Left lobe of liver (tissue), 2 donors: Measurements from ENCODE around the gene SDCCAG8. TPM values are rescaled to one million over a fixed set of nuclear protein-coding genes. Genes with fewer than 3 reads are reported as not detected.
"Not testable (repeated sequence)": the region's sequence is repeated elsewhere in the genome, so short reads cannot be mapped to it uniquely, and the experiment has no call there.

Experiments
- ATAC-seq: fragments of 200-7000 bp; cut with Tn5 transposase; one replicate; pipeline ENCODE4 v1.9.1; 2020; ENCODE audit warnings: mild to moderate bottlenecking, moderate library complexity
- DNase-seq: peaks from one replicate; pipeline ENCODE4 v3.0.0-alpha.2; 2020; ENCODE audit warnings: low spot score
- total RNA-seq: library from RNA; stranded (reverse); gene quantifications from one replicate; pipeline ENCODE4 v1.2.1, GENCODE V29; 2021
- donor health status: DM: no; HTN: no; CAD: no; lungs with moderate emphysema.
- donor health status: DM: no; HTN: yes; CAD: no.

Gene SDCCAG8
- 15.2 TPM for total RNA-seq

- DNase-seq, result peak; percentile 98
Measured at GRCh38 chr1:243255791-243256512, at the start of gene SDCCAG8. Gene SDCCAG8 (plus strand): TSS chr1:243256041. CDS start chr1:243256174, 133 bp downstream.

GRCh38 chr1:243211984-243212383 is 43.9 kb upstream of the SDCCAG8 start:
- DNase-seq, ATAC-seq: not testable (repeated sequence)

More at GRCh38 chr1:243255791-243256512, at the start of gene SDCCAG8:
- ATAC-seq, result peak; percentile 87

- DNase-seq (no peak), ATAC-seq (no peak)
Measured at GRCh38 chr1:243213045-243213787, 42.6 kb upstream of the SDCCAG8 start.

- not testable (repeated sequence) for ATAC-seq, DNase-seq
Measured at GRCh38 chr1:243215276-243215875, 40.5 kb upstream of the SDCCAG8 start.

- no peak for DNase-seq
- ATAC-seq, result no peak
Measured at GRCh38 chr1:243216741-243217140, 39.1 kb upstream of the SDCCAG8 start.

- DNase-seq (no peak), ATAC-seq (no peak)
Measured at GRCh38 chr1:243217349-243217748, 38.5 kb upstream of the SDCCAG8 start.

- DNase-seq (no peak), ATAC-seq (no peak)
Measured at GRCh38 chr1:243218059-243218458, 37.8 kb upstream of the SDCCAG8 start.

- ATAC-seq, result no peak
- no peak for DNase-seq
Measured at GRCh38 chr1:243227622-243228021, 28.2 kb upstream of the SDCCAG8 start.

- DNase-seq (no peak), ATAC-seq (no peak)
Measured at GRCh38 chr1:243229526-243229925, 26.3 kb upstream of the SDCCAG8 start.

- DNase-seq, result no peak
- ATAC-seq, result no peak
Measured at GRCh38 chr1:243230914-243231313, 24.9 kb upstream of the SDCCAG8 start.

- no peak for ATAC-seq
- DNase-seq, result no peak
Measured at GRCh38 chr1:243233908-243234307, 21.9 kb upstream of the SDCCAG8 start.

- no peak for ATAC-seq
- no peak for DNase-seq
Measured at GRCh38 chr1:243234978-243235647, 20.7 kb upstream of the SDCCAG8 start.

- no peak for ATAC-seq
- DNase-seq, result no peak
Measured at GRCh38 chr1:243236604-243237252, 19.1 kb upstream of the SDCCAG8 start.

GRCh38 chr1:243244432-243244841 is 11.4 kb upstream of the SDCCAG8 start:
- DNase-seq, result no peak
- ATAC-seq, result no peak

- DNase-seq (no peak), ATAC-seq (peak; percentile 41)
Measured at GRCh38 chr1:243246916-243247315, 8.9 kb upstream of the SDCCAG8 start.

GRCh38 chr1:243247901-243248300 is 7.9 kb upstream of the SDCCAG8 start:
- DNase-seq (no peak), ATAC-seq (no peak)

- ATAC-seq, result no peak
- DNase-seq, result no peak
Measured at GRCh38 chr1:243249214-243249613, 6.6 kb upstream of the SDCCAG8 start.

- ATAC-seq (no peak), DNase-seq (no peak)
Measured at GRCh38 chr1:243250102-243250501, 5.7 kb upstream of the SDCCAG8 start.

GRCh38 chr1:243251539-243251938 is 4.3 kb upstream of the SDCCAG8 start:
- no peak for ATAC-seq
- no peak for DNase-seq

GRCh38 chr1:243253211-243253925 is 2.5 kb upstream of the SDCCAG8 start:
- DNase-seq (no peak), ATAC-seq (no peak)
